ENCODE results near the gene ABRACL. TPM values are rescaled to one million over a fixed set of nuclear protein-coding genes. Genes with fewer than 3 reads are reported as not detected.

Gene ABRACL
- total RNA-seq, 2 experiments from 2014 or later = 69.7 to 73.5 TPM

DNA sequence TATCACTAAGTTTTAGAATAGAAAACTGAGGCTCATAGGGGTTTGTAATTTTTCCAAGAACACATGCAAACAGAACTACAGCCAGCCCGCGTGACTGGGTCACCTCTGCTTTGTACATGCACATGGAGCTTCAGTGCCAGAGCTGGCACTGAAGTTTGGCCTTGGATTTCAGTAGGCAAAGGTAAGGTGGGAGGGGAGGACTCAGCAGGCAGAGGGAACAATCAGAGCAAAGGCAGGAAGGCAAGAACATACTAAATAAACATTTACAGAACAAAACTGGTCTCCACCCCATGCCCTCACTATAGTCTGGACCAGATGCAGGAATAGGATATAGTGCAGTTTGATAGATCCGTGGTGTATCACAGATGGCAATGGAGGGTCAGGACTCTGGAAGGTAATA is 13.6 kb upstream of the ABRACL start:
- CTCF ChIA-PET (ENCODE audit: unreplicated experiment) = no interaction called here
- H3K9me3 ChIP-seq (ENCODE audit: low read length) = no peaks in the 10 kb centered on the region
- no peaks in the 10 kb centered on the region for H3K79me2 ChIP-seq (ENCODE audit: insufficient read depth, low read depth, low read length)
- intact Hi-C loops (cut with micrococcal nuclease; ENCODE audit: unreplicated experiment) = loop anchor here (5.0 kb wide), 1 partner anchor 257 kb away; no protein-coding TSS in a partner anchor
- TF ChIP-seq, protein P1, sequence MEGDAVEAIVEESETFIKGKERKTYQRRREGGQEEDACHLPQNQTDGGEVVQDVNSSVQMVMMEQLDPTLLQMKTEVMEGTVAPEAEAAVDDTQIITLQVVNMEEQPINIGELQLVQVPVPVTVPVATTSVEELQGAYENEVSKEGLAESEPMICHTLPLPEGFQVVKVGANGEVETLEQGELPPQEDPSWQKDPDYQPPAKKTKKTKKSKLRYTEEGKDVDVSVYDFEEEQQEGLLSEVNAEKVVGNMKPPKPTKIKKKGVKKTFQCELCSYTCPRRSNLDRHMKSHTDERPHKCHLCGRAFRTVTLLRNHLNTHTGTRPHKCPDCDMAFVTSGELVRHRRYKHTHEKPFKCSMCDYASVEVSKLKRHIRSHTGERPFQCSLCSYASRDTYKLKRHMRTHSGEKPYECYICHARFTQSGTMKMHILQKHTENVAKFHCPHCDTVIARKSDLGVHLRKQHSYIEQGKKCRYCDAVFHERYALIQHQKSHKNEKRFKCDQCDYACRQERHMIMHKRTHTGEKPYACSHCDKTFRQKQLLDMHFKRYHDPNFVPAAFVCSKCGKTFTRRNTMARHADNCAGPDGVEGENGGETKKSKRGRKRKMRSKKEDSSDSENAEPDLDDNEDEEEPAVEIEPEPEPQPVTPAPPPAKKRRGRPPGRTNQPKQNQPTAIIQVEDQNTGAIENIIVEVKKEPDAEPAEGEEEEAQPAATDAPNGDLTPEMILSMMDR (conservative IDR thresholded peaks at IDR 0.05; ENCODE audit: low read length) = no peak
- no peak for TF ChIP-seq EZH2phosphoT487 (IDR thresholded peaks at IDR 0.05; ENCODE audit: borderline replicate concordance, low read depth, low read length)
- DNase-seq (ENCODE audit: low spot score) = no peak
- BruUV-seq (replicated peaks) = no TSS peak
- POLR2A ChIA-PET = interaction anchor here (0.6 to 2.9 kb wide), 3 partner anchors 11 to 62 kb away, joined by 3 to 10 read pairs (median 4); no protein-coding TSS in a partner anchor
- no peaks in the 10 kb centered on the region for H4K20me1 ChIP-seq (ENCODE audit: insufficient read depth, low read length)
- no peaks in the 10 kb centered on the region for H3K9me2 ChIP-seq (ENCODE audit: insufficient read depth, low read length)
- H3K4me1 ChIP-seq (ENCODE audit: insufficient read depth, low read length, poor library complexity, severe bottlenecking) = peaks cover 29% of the 10 kb centered on the region
- H3K27ac ChIP-seq (ENCODE audit: low read depth, low read length, poor library complexity, severe bottlenecking) = no peak overlapping the region
- H3K36me3 ChIP-seq (ENCODE audit: insufficient read depth, low read length) = no peaks in the 10 kb centered on the region
- H3K4me2 ChIP-seq (ENCODE audit: low read length) = no peak overlapping the region
- H2AFZ ChIP-seq (ENCODE audit: low read length) = no peak overlapping the region
- H3K4me3 ChIP-seq (ENCODE audit: low read depth, low read length, poor library complexity, severe bottlenecking) = no peak overlapping the region

DNA sequence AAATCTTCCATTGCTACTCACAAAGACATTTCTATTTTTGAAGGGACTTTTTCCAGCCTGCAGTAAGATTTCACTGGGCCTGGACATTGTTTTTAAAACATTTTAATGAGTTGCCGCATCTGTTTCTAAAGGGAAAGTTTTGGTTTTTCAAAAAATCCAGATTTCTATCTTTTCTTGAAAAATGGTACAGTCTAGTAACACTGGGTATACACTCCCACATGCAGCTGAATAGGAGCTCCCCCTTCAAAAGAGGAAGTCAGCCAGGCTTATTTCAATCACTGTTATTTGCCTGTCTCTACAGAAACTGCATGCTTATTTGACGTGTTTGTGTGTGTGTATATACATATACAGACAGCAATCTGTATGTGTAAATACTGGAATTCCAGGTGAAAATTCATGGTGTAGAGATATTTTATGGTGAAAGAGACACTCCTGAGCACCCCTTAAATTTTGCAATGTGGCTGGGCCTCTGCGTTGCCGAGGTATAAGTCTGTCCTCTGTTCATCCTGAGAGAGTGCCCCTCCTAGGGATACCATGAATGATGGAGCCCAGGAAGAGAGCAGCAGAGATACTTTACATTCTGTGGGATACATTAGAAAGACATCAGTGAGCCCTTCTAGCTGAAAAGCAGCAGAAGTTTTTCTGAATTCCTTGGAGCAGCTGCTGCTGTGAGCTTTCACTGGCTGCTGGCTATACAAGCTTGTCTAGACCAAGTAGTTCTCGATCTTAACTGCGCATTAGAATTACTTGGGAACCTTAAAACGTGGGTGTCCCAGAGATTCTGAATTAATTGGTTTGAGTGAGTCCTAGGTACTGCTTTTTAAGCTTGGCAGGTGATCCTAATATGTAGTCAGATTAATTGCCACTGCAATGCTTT is 12.0 kb upstream of the ABRACL start:
- ChIA-PET CTCF (ENCODE audit: unreplicated experiment) (interaction anchor here (0.5 to 1.2 kb wide), 3 partner anchors 13 to 27 kb away, joined by 3 read pairs; no protein-coding TSS in a partner anchor), POLR2A (interaction anchor here (0.6 to 2.9 kb wide), 13 partner anchors 9 to 700 kb away, joined by 3 to 17 read pairs (median 3); partner anchors contain the start of gene ABRACL)
- DNase-seq (ENCODE audit: low spot score) = peak; percentile 88
- Histone ChIP-seq H4K20me1 (ENCODE audit: insufficient read depth, low read length) (no peaks in the 10 kb centered on the region), H3K9me2 (ENCODE audit: insufficient read depth, low read length) (no peaks in the 10 kb centered on the region), H3K4me1 (ENCODE audit: insufficient read depth, low read length, poor library complexity, severe bottlenecking) (peaks cover 29% of the 10 kb centered on the region), H3K36me3 (ENCODE audit: insufficient read depth, low read length) (no peaks in the 10 kb centered on the region), H2AFZ (ENCODE audit: low read length) (peak overlapping the region; percentile 96), H3K27ac (ENCODE audit: low read depth, low read length, poor library complexity, severe bottlenecking) (peak overlapping the region; percentile 46), H3K9me3 (ENCODE audit: low read length) (no peaks in the 10 kb centered on the region), H3K4me3 (ENCODE audit: low read depth, low read length, poor library complexity, severe bottlenecking) (peak overlapping the region; percentile 55), H3K4me2 (ENCODE audit: low read length) (peak overlapping the region; percentile 79), H3K79me2 (ENCODE audit: insufficient read depth, low read depth, low read length) (no peaks in the 10 kb centered on the region)
- intact Hi-C loops (cut with micrococcal nuclease; ENCODE audit: unreplicated experiment) = loop anchor here (1.0 to 5.0 kb wide), 2 partner anchors 14 to 256 kb away; no protein-coding TSS in a partner anchor
- no TSS peak for BruUV-seq (replicated peaks)
- TF ChIP-seq, protein P1 (conservative IDR thresholded peaks at IDR 0.05; ENCODE audit: low read length) = no peak; the same call in 1 of the 2 replicates
- no peak for TF ChIP-seq EZH2phosphoT487 (IDR thresholded peaks at IDR 0.05; ENCODE audit: borderline replicate concordance, low read depth, low read length)

Data from OCI-LY7 (cell line).